MM.1S (cell line): ENCODE data around the gene CEP72.

Experiments
- DNase-seq: peaks from one replicate; pipeline ENCODE4 v3.0.0-alpha.2; 2015
- H2AFZ ChIP-seq: fragments of 300-600 bp; sonication (generic); 2 replicates; pipeline ENCODE4 v1.6.0; 2016; ENCODE audit warnings: antibody characterized with exemption, low read length
- H3F3A ChIP-seq: fragments of 300-600 bp; sonication (generic); 2 replicates; pipeline ENCODE4 v1.6.1; 2016; ENCODE audit warnings: mild to moderate bottlenecking, antibody characterized with exemption, low read length, moderate library complexity, mixed read lengths; ENCODE audit not compliant: insufficient read depth
- H3K27ac ChIP-seq: fragments of 300-600 bp; sonication (generic); 2 replicates; pipeline ENCODE4 v1.5.1; 2016; ENCODE audit warnings: mild to moderate bottlenecking, low read length
- H3K27me3 ChIP-seq: fragments of 300-600 bp; sonication (generic); replicated peaks from 2 replicates; pipeline ENCODE4 v1.6.0; 2016; ENCODE audit warnings: low read length; ENCODE audit not compliant: insufficient read depth
- H3K36me3 ChIP-seq: fragments of 300-600 bp; sonication (generic); replicated peaks from 2 replicates; pipeline ENCODE4 v1.6.1; 2016; ENCODE audit warnings: mild to moderate bottlenecking, low read length, mixed read lengths; ENCODE audit not compliant: insufficient read depth
- H3K4me1 ChIP-seq: fragments of 300-600 bp; sonication (generic); 2 replicates; pipeline ENCODE4 v1.6.1; 2016; ENCODE audit warnings: low read length, mixed read lengths
- H3K4me2 ChIP-seq: fragments of 300-600 bp; sonication (generic); 2 replicates; pipeline ENCODE4 v1.6.0; 2016; ENCODE audit warnings: low read depth, low read length
- H3K4me3 ChIP-seq: fragments of 300-600 bp; sonication (generic); 2 replicates; pipeline ENCODE4 v1.5.1; 2016; ENCODE audit warnings: low read length, mixed read lengths
- H3K79me2 ChIP-seq: fragments of 300-600 bp; sonication (generic); 2 replicates; pipeline ENCODE4 v1.6.1; 2016; ENCODE audit warnings: mixed run types, low read length, mixed read lengths
- H3K9ac ChIP-seq: fragments of 300-600 bp; sonication (generic); 2 replicates; pipeline ENCODE4 v1.6.1; 2016; ENCODE audit warnings: low read length, mixed read lengths
- H3K9me2 ChIP-seq: fragments of 300-600 bp; sonication (generic); replicated peaks from 2 replicates; pipeline ENCODE4 v1.6.1; 2016; ENCODE audit warnings: mild to moderate bottlenecking, low read length, mixed read lengths; ENCODE audit not compliant: insufficient read depth
- H3K9me3 ChIP-seq: fragments of 300-600 bp; sonication (generic); replicated peaks from 2 replicates; pipeline ENCODE4 v1.6.1; 2016; ENCODE audit warnings: mild to moderate bottlenecking, low read length, mixed read lengths; ENCODE audit not compliant: insufficient read depth
- H4K20me1 ChIP-seq: fragments of 300-600 bp; sonication (generic); 2 replicates; pipeline ENCODE4 v1.6.1; 2016; ENCODE audit warnings: mild to moderate bottlenecking, low read length, moderate library complexity, mixed read lengths; ENCODE audit not compliant: insufficient read depth
- CTCF ChIP-seq: fragments of 300-600 bp; sonication (generic); IDR thresholded peaks from 2 replicates; pipeline ENCODE4 v1.5.1; 2016; ENCODE audit warnings: antibody characterized with exemption, low read length, mixed read lengths
- EZH2 ChIP-seq: fragments of 300-600 bp; sonication (generic); optimal IDR thresholded peaks from 2 replicates; pipeline ENCODE3; 2017; ENCODE audit warnings: low read depth, mild to moderate bottlenecking, antibody characterized with exemption, low read length, mixed read lengths
- EZH2phosphoT487 ChIP-seq: fragments of 300-600 bp; sonication (generic); IDR thresholded peaks from 2 replicates; pipeline ENCODE4 v1.6.1; 2018; ENCODE audit warnings: antibody characterized with exemption, low read length

Gene CEP72

GRCh38 chr5:669842-670395 is 57.8 kb downstream of the CEP72 start:
- Histone ChIP-seq H3K9me2 (no peaks in the 10 kb centered on the region), H3K27me3 (no peaks in the 10 kb centered on the region), H2AFZ (no peak overlapping the region), H3K27ac (no peak overlapping the region), H3K36me3 (no peaks in the 10 kb centered on the region), H3K4me1 (no peaks in the 10 kb centered on the region), H3K9ac (no peak overlapping the region), H3F3A (no peaks in the 10 kb centered on the region), H3K79me2 (no peaks in the 10 kb centered on the region), H3K9me3 (no peaks in the 10 kb centered on the region), H3K4me3 (no peak overlapping the region), H3K4me2 (no peak overlapping the region), H4K20me1 (no peaks in the 10 kb centered on the region)
- TF ChIP-seq EZH2 (no peak), CTCF (no peak)
- DNase-seq: no peak

- TF ChIP-seq CTCF (no peak), EZH2phosphoT487 (no peak), EZH2 (no peak)
- Histone ChIP-seq H2AFZ (no peak overlapping the region), H3K27me3 (no peaks in the 10 kb centered on the region), H3K27ac (no peak overlapping the region), H3K9me3 (no peaks in the 10 kb centered on the region), H3K36me3 (no peaks in the 10 kb centered on the region), H3K4me2 (no peak overlapping the region), H3K9ac (no peak overlapping the region), H3K79me2 (no peaks in the 10 kb centered on the region), H4K20me1 (no peaks in the 10 kb centered on the region), H3K4me3 (no peak overlapping the region), H3F3A (no peaks in the 10 kb centered on the region), H3K9me2 (no peaks in the 10 kb centered on the region), H3K4me1 (no peaks in the 10 kb centered on the region)
- DNase-seq: no peak
Measured at GRCh38 chr5:670396-671270, 58.5 kb downstream of the CEP72 start.

GRCh38 chr5:671459-672328 is 59.6 kb downstream of the CEP72 start:
- no peak overlapping the region for H3K4me2 ChIP-seq
- no peaks in the 10 kb centered on the region for H3K36me3 ChIP-seq
- H3K27ac ChIP-seq: no peak overlapping the region
- H4K20me1 ChIP-seq: no peaks in the 10 kb centered on the region
- no peak overlapping the region for H3K4me3 ChIP-seq
- no peak overlapping the region for H2AFZ ChIP-seq
- TF ChIP-seq EZH2phosphoT487 (no peak), CTCF (peak; percentile 90)
- H3F3A ChIP-seq: no peaks in the 10 kb centered on the region
- H3K4me1 ChIP-seq: no peaks in the 10 kb centered on the region
- H3K79me2 ChIP-seq: no peaks in the 10 kb centered on the region
- no peak overlapping the region for H3K9ac ChIP-seq
- H3K9me2 ChIP-seq: no peaks in the 10 kb centered on the region
- DNase-seq: peak; percentile 49
- no peaks in the 10 kb centered on the region for H3K9me3 ChIP-seq
- H3K27me3 ChIP-seq: no peaks in the 10 kb centered on the region
